GM23338 (cell line): ENCODE data around the gene ZNF12. TPM values are rescaled to one million over a fixed set of nuclear protein-coding genes. Genes with fewer than 3 reads are reported as not detected.
A peak's percentile ranks its signal among the peaks of the same experiment; 100 is the strongest.

ENCODE experiments used
- ATAC-seq: fragments of 200-7000 bp; cut with Tn5 transposase; 3 replicates; pipeline ENCODE4 v1.9.1; 2020
- DNase-seq: peaks from one replicate; pipeline ENCODE4 v3.0.0-alpha.2; 2015; ENCODE audit warnings: low spot score
- H2AFZ ChIP-seq: fragments of 200-600 bp; sonication (generic); 2 replicates; pipeline ENCODE4 v1.8.0; 2016; ENCODE audit warnings: antibody characterized with exemption, mild to moderate bottlenecking, moderate library complexity
- H3F3A ChIP-seq: fragments of 200-600 bp; sonication (generic); replicated peaks from 2 replicates; pipeline ENCODE4 v1.8.0; 2017; ENCODE audit warnings: antibody characterized with exemption, mixed run types, low read depth
- H3K27ac ChIP-seq: fragments of 200-600 bp; sonication (generic); 2 replicates; pipeline ENCODE4 v1.6.1; 2016; ENCODE audit warnings: low read depth
- H3K27me3 ChIP-seq: fragments of 200-600 bp; sonication (generic); 2 replicates; pipeline ENCODE4 v1.8.0; 2016; ENCODE audit warnings: mild to moderate bottlenecking, mixed run types, moderate library complexity; ENCODE audit not compliant: insufficient read depth
- H3K36me3 ChIP-seq: fragments of 200-600 bp; sonication (generic); 2 replicates; pipeline ENCODE4 v1.8.0; 2016; ENCODE audit warnings: mild to moderate bottlenecking; ENCODE audit not compliant: insufficient read depth
- H3K4me1 ChIP-seq: fragments of 200-600 bp; sonication (generic); 2 replicates; pipeline ENCODE4 v1.8.0; 2016; ENCODE audit warnings: mild to moderate bottlenecking, moderate library complexity; ENCODE audit not compliant: insufficient read depth
- H3K4me2 ChIP-seq: fragments of 200-600 bp; sonication (generic); 2 replicates; pipeline ENCODE4 v1.7.1; 2017; ENCODE audit warnings: mixed run types
- H3K4me3 ChIP-seq: fragments of 200-600 bp; sonication (generic); 2 replicates; pipeline ENCODE4 v1.6.1; 2016; ENCODE audit warnings: mixed run types
- H3K79me2 ChIP-seq: fragments of 200-600 bp; sonication (generic); replicated peaks from 2 replicates; pipeline ENCODE4 v1.8.0; 2017; ENCODE audit warnings: mild to moderate bottlenecking; ENCODE audit not compliant: insufficient read depth
- H3K9me2 ChIP-seq: fragments of 200-600 bp; sonication (generic); 2 replicates; pipeline ENCODE4 v1.8.0; 2017; ENCODE audit not compliant: insufficient read depth
- H4K20me1 ChIP-seq: fragments of 200-600 bp; sonication (generic); replicated peaks from 2 replicates; pipeline ENCODE4 v1.8.0; 2017; ENCODE audit warnings: mild to moderate bottlenecking; ENCODE audit not compliant: insufficient read depth
- H3K27ac Mint-ChIP-seq: 2 replicates; pipeline ENCODE4 v1.8.0; 2020; ENCODE audit warnings: inconsistent platforms, mild to moderate bottlenecking, moderate library complexity, mixed read lengths
- H3K27me3 Mint-ChIP-seq: 3 replicates; pipeline ENCODE4 v1.8.0; 2022; ENCODE audit warnings: low read depth, mild to moderate bottlenecking, moderate library complexity, mixed read lengths, inconsistent platforms; ENCODE audit not compliant: insufficient read depth, poor library complexity
- H3K36me3 Mint-ChIP-seq: 3 replicates; pipeline ENCODE4 v1.8.0; 2021; ENCODE audit warnings: low read depth, mild to moderate bottlenecking, inconsistent platforms, moderate library complexity, mixed read lengths
- H3K4me1 Mint-ChIP-seq: 3 replicates; pipeline ENCODE4 v1.8.0; 2020; ENCODE audit warnings: mild to moderate bottlenecking, inconsistent platforms, mixed read lengths
- H3K4me3 Mint-ChIP-seq: 3 replicates; pipeline ENCODE4 v1.8.0; 2021; ENCODE audit warnings: moderate library complexity, mild to moderate bottlenecking, inconsistent platforms, mixed read lengths
- H3K9me3 Mint-ChIP-seq: 3 replicates; pipeline ENCODE4 v1.8.0; 2020; ENCODE audit warnings: moderate library complexity, mild to moderate bottlenecking, inconsistent platforms, mixed read lengths
- CREB1 ChIP-seq: fragments of 250-450 bp; sonication (Bioruptor Pico); IDR thresholded peaks from 2 replicates; pipeline ENCODE4 v1.5.0; 2020; ENCODE audit warnings: low read depth, mild to moderate bottlenecking, moderate library complexity
- CTCF ChIP-seq, 2 experiments: fragments of 200-600 bp in 1 of 2; sonication (generic) in 1 of 2; conservative IDR thresholded peaks; 2 replicates each; pipeline versions ENCODE4 v1.5.1 to v1.6.1; 2016 to 2017; ENCODE audit warnings: antibody characterized with exemption in 2 of 2, low read depth in 2 of 2, mild to moderate bottlenecking in 2 of 2, moderate library complexity in 1 of 2
- EZH2 ChIP-seq: fragments of 200-600 bp; sonication (generic); IDR thresholded peaks from one replicate; pipeline ENCODE4 v1.8.0; 2017; ENCODE audit warnings: antibody characterized with exemption, mild to moderate bottlenecking, low read depth; ENCODE audit not compliant: unreplicated experiment
- EZH2phosphoT487 ChIP-seq: fragments of 200-600 bp; sonication (generic); IDR thresholded peaks from one replicate; pipeline ENCODE4 v1.8.1; 2018; ENCODE audit warnings: antibody characterized with exemption; ENCODE audit not compliant: unreplicated experiment
- NANOG ChIP-seq: IDR thresholded peaks from 2 replicates; pipeline ENCODE4 v1.6.1; 2016; ENCODE audit warnings: antibody characterized with exemption, borderline replicate concordance
- STAT1 ChIP-seq: IDR thresholded peaks from one replicate; pipeline ENCODE4 v1.6.1; 2016; ENCODE audit warnings: antibody characterized with exemption; ENCODE audit not compliant: unreplicated experiment
- ZNF114 ChIP-seq: fragments of 250-450 bp; sonication (Bioruptor Pico); IDR thresholded peaks from 2 replicates; pipeline ENCODE4 v1.5.0; 2020; ENCODE audit warnings: mild to moderate bottlenecking, moderate library complexity
- ZNF331 ChIP-seq: fragments of 250-450 bp; sonication (Bioruptor Pico); IDR thresholded peaks from 2 replicates; pipeline ENCODE4 v1.5.0; 2020; ENCODE audit warnings: low read depth, mild to moderate bottlenecking, moderate library complexity
- polyA plus RNA-seq: library from polyadenylated mRNA; unstranded; fragments of >200 nt; fragmentation: Nextera tagmentation; extraction: Ambion mirVana; gene quantifications from 2 replicates; pipeline ENCODE4 v1.2.1, GENCODE V29; 2016
- total RNA-seq: library from RNA; depleted of rRNA; stranded (reverse); fragments of >200 nt; shearing (Covaris generic); gene quantifications from 2 replicates; pipeline ENCODE4 v1.2.3, GENCODE V29; 2014
- TF ChIP-seq, protein P1 (sequence below): IDR thresholded peaks from one replicate; pipeline ENCODE4 v1.6.1; 2018; ENCODE audit warnings: antibody characterized with exemption; ENCODE audit not compliant: unreplicated experiment

The ZNF12 gene
- total and polyA plus RNA-seq, 2 experiments from 2014 or later: 9.6 to 17.8 TPM

DNA sequence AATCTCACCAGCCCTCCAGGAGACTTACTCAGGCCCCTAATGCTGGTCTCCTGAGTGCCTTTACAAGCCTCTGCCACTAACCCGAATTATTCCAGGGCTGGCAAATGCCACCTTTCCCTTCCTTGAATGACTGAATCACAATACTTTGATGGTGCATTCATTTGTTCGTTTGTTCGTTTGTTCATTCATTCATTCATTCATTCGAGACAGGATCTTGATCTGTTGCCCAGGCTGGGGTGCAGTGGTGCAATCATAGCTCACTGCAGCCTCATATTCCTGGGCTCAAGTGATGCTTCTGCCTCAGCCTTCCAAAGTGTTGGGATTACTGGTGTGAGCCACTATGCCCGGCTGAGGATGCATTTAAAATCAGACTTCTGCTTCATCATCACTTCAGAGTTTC is 6.0 kb downstream of the ZNF12 start (continued):
- TF ChIP-seq, protein P1, sequence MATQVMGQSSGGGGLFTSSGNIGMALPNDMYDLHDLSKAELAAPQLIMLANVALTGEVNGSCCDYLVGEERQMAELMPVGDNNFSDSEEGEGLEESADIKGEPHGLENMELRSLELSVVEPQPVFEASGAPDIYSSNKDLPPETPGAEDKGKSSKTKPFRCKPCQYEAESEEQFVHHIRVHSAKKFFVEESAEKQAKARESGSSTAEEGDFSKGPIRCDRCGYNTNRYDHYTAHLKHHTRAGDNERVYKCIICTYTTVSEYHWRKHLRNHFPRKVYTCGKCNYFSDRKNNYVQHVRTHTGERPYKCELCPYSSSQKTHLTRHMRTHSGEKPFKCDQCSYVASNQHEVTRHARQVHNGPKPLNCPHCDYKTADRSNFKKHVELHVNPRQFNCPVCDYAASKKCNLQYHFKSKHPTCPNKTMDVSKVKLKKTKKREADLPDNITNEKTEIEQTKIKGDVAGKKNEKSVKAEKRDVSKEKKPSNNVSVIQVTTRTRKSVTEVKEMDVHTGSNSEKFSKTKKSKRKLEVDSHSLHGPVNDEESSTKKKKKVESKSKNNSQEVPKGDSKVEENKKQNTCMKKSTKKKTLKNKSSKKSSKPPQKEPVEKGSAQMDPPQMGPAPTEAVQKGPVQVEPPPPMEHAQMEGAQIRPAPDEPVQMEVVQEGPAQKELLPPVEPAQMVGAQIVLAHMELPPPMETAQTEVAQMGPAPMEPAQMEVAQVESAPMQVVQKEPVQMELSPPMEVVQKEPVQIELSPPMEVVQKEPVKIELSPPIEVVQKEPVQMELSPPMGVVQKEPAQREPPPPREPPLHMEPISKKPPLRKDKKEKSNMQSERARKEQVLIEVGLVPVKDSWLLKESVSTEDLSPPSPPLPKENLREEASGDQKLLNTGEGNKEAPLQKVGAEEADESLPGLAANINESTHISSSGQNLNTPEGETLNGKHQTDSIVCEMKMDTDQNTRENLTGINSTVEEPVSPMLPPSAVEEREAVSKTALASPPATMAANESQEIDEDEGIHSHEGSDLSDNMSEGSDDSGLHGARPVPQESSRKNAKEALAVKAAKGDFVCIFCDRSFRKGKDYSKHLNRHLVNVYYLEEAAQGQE: no peak
- no peak for TF ChIP-seq NANOG
- TF ChIP-seq CREB1 (CRISPR knock-in tag): no peak
- no peak for TF ChIP-seq STAT1
- no peak for TF ChIP-seq CTCF (conservative IDR thresholded peaks at IDR 0.05; ENCODE audit: low read depth in 2 of 2)

DNA sequence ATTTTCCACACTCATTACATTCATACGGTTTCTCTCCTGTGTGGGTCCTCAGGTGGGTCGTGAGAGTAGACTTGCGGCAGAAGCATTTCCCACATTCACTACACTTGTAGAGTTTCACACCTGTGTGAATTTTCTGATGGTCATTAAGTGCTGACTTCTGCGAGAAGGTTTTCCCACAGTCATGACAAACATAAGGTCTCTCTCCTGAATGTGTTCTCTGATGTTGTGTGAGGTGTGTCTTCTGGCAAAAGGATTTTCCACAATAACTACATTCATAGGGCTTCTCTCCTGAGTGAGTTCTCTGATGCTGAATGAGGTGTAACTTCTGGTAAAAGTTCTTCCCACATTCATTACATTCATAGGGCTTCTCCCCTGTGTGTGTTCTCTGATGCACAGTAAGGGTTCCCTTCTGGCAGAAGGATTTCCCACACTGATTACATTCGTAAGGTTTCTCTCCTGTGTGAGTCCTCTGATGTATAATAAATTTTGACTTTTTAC is 15.1 kb downstream of the ZNF12 start:
- no peaks in the 10 kb centered on the region for H4K20me1 ChIP-seq
- H3K4me1 Mint-ChIP-seq: no peaks in the 10 kb centered on the region
- no peaks in the 10 kb centered on the region for H3K4me1 ChIP-seq
- H3K36me3 Mint-ChIP-seq: no peaks in the 10 kb centered on the region; the same call in 2 of the 3 replicates
- H3K4me2 ChIP-seq: no peak overlapping the region
- ATAC-seq (no peak), DNase-seq (peak; percentile 47)
- peaks cover 12% of the 10 kb centered on the region for H3F3A ChIP-seq
- H3K79me2 ChIP-seq: 0 out of 2 replicates have a peak, but pooled peaks cover 4% of the 10 kb centered on the region
- H3K27ac Mint-ChIP-seq: no peak overlapping the region
- no peak overlapping the region for H2AFZ ChIP-seq
- no peaks in the 10 kb centered on the region; the same call in 1 of the 2 replicates for H3K27me3 ChIP-seq
- H3K36me3 ChIP-seq: peaks cover 99% of the 10 kb centered on the region
- H3K4me3 Mint-ChIP-seq: no peak overlapping the region
- H3K4me3 ChIP-seq: peak overlapping the region; percentile 37; the same call in 1 of the 2 replicates
- H3K9me3 Mint-ChIP-seq: no peaks in the 10 kb centered on the region
- peaks cover 13% of the 10 kb centered on the region for H3K27me3 Mint-ChIP-seq
- H3K27ac ChIP-seq: no peak overlapping the region
- no peaks in the 10 kb centered on the region for H3K9me2 ChIP-seq
- TF ChIP-seq EZH2phosphoT487 (no peak), EZH2 (no peak), NANOG (no peak), ZNF331 (no peak), ZNF114 (CRISPR knock-in tag) (no peak)
- TF ChIP-seq, protein P1: no peak
